ENCODE results near the gene ATE1.

- TF ChIP-seq MAX (IDR thresholded peaks at IDR 0.05) (no peak), CTCF (IDR thresholded peaks at IDR 0.05) (no peak), GATA3 (IDR thresholded peaks at IDR 0.05; ENCODE audit: borderline replicate concordance) (no peak), CEBPB (IDR thresholded peaks at IDR 0.05) (no peak), JUN (IDR thresholded peaks at IDR 0.05) (no peak), RNF2 (IDR thresholded peaks at IDR 0.05; ENCODE audit: borderline replicate concordance, low read depth) (no peak), POLR2A (IDR thresholded peaks at IDR 0.05; ENCODE audit: low read length) (no peak)
Measured at GRCh38 chr10:121843379-121843778, 84.5 kb downstream of the ATE1 start.

Data from A549 (cell line).